Neural progenitor cell (in vitro differentiated cells): Measurements from ENCODE around the gene LRRC17. TPM values are rescaled to one million over a fixed set of nuclear protein-coding genes. Genes with fewer than 3 reads are reported as not detected.

ENCODE experiments used
- DNase-seq: peaks from one replicate; pipeline ENCODE4 v3.0.0-alpha.2; 2016; ENCODE audit warnings: low spot score
- H2AFZ ChIP-seq: fragments of 200-600 bp; sonication (generic); replicated peaks from 2 replicates; pipeline ENCODE4 v1.6.1; 2016; ENCODE audit warnings: antibody characterized with exemption
- H3F3A ChIP-seq: fragments of 200-600 bp; sonication (generic); 2 replicates; pipeline ENCODE4 v1.6.1; 2016; ENCODE audit warnings: antibody characterized with exemption, low read depth
- H3K27ac ChIP-seq: fragments of 200-600 bp; sonication (generic); 2 replicates; pipeline ENCODE4 v1.5.1; 2016; ENCODE audit warnings: mild to moderate bottlenecking
- H3K27me3 ChIP-seq: fragments of 200-600 bp; sonication (generic); 2 replicates; pipeline ENCODE4 v1.6.1; 2016; ENCODE audit warnings: mild to moderate bottlenecking, moderate library complexity
- H3K36me3 ChIP-seq: fragments of 200-600 bp; sonication (generic); 2 replicates; pipeline ENCODE4 v1.5.1; 2016
- H3K4me1 ChIP-seq: fragments of 200-600 bp; sonication (generic); 2 replicates; pipeline ENCODE4 v1.6.1; 2016; ENCODE audit warnings: mixed run types
- H3K4me2 ChIP-seq: fragments of 200-600 bp; sonication (generic); 2 replicates; pipeline ENCODE4 v1.6.1; 2016
- H3K4me3 ChIP-seq: fragments of 200-600 bp; sonication (generic); 2 replicates; pipeline ENCODE4 v1.5.1; 2016
- H3K79me2 ChIP-seq: fragments of 200-600 bp; sonication (generic); 2 replicates; pipeline ENCODE4 v1.6.1; 2016; ENCODE audit warnings: low read depth
- H3K9ac ChIP-seq: fragments of 200-600 bp; sonication (generic); 2 replicates; pipeline ENCODE4 v1.6.1; 2016
- H3K9me3 ChIP-seq: fragments of 200-600 bp; sonication (generic); 2 replicates; pipeline ENCODE4 v1.5.1; 2016; ENCODE audit warnings: low read depth
- H4K20me1 ChIP-seq: fragments of 200-600 bp; sonication (generic); 2 replicates; pipeline ENCODE4 v1.6.1; 2016; ENCODE audit warnings: low read depth
- H3K27ac Mint-ChIP-seq: 3 replicates; pipeline ENCODE4 v1.8.0; 2021; ENCODE audit warnings: mixed read lengths
- H3K27me3 Mint-ChIP-seq: 2 replicates; pipeline ENCODE4 v1.8.0; 2022; ENCODE audit warnings: low read depth, mild to moderate bottlenecking, inconsistent platforms, moderate library complexity, mixed read lengths; ENCODE audit not compliant: insufficient read depth
- H3K36me3 Mint-ChIP-seq: 3 replicates; pipeline ENCODE4 v1.8.0; 2021; ENCODE audit warnings: mixed read lengths
- H3K4me1 Mint-ChIP-seq: 3 replicates; pipeline ENCODE4 v1.8.0; 2021; ENCODE audit warnings: mixed read lengths
- H3K4me3 Mint-ChIP-seq: 3 replicates; pipeline ENCODE4 v1.8.0; 2021; ENCODE audit warnings: mild to moderate bottlenecking, moderate library complexity, mixed read lengths
- H3K9me3 Mint-ChIP-seq: 3 replicates; pipeline ENCODE4 v1.8.0; 2020; ENCODE audit warnings: mixed read lengths
- CTCF ChIP-seq: fragments of 200-600 bp; sonication (generic); IDR thresholded peaks from 2 replicates; pipeline ENCODE4 v1.5.1; 2017; ENCODE audit warnings: antibody characterized with exemption, mild to moderate bottlenecking
- EZH2 ChIP-seq: fragments of 200-600 bp; sonication (generic); IDR thresholded peaks from 2 replicates; pipeline ENCODE4 v1.6.1; 2017; ENCODE audit warnings: antibody characterized with exemption, mild to moderate bottlenecking, moderate library complexity
- EZH2phosphoT487 ChIP-seq: fragments of 200-600 bp; sonication (generic); IDR thresholded peaks from 2 replicates; pipeline ENCODE4 v1.6.1; 2017; ENCODE audit warnings: antibody characterized with exemption
- total RNA-seq: library from RNA; depleted of rRNA; stranded (reverse); fragments of >200 nt; gene quantifications from 2 replicates; pipeline ENCODE4 v1.2.3, GENCODE V29; 2015; ENCODE audit warnings: low replicate concordance

LRRC17 gene
- total RNA-seq, 1 donor from 2014 or later = 4.6 TPM

GRCh38 chr7:102935450-102936115 lies 22.8 kb downstream of the LRRC17 start:
- Mint-ChIP-seq H3K27me3 (no peaks in the 10 kb centered on the region), H3K4me1 (peaks cover 22% of the 10 kb centered on the region), H3K36me3 (peaks cover 2% of the 10 kb centered on the region), H3K9me3 (no peaks in the 10 kb centered on the region), H3K4me3 (no peak overlapping the region), H3K27ac (no peak overlapping the region)
- Histone ChIP-seq H3K4me2 (no peak overlapping the region), H3K27me3 (no peaks in the 10 kb centered on the region), H3K79me2 (no peaks in the 10 kb centered on the region), H3K9me3 (no peaks in the 10 kb centered on the region), H3K4me3 (no peak overlapping the region), H3K9ac (no peak overlapping the region), H2AFZ (no peak overlapping the region), H3F3A (peaks cover 38% of the 10 kb centered on the region), H3K27ac (no peak overlapping the region), H4K20me1 (no peaks in the 10 kb centered on the region), H3K36me3 (no peaks in the 10 kb centered on the region), H3K4me1 (peaks cover 32% of the 10 kb centered on the region)
- TF ChIP-seq EZH2phosphoT487 (no peak), CTCF (no peak), EZH2 (no peak)
- DNase-seq = no peak

- TF ChIP-seq EZH2phosphoT487 (no peak), CTCF (no peak), EZH2 (no peak)
- no peak overlapping the region for H3K4me3 ChIP-seq
- H3K27ac Mint-ChIP-seq = no peak overlapping the region
- H3K79me2 ChIP-seq = no peaks in the 10 kb centered on the region
- peaks cover 23% of the 10 kb centered on the region for H3F3A ChIP-seq
- H3K36me3 Mint-ChIP-seq = peaks cover 5% of the 10 kb centered on the region
- H3K4me2 ChIP-seq = no peak overlapping the region
- H3K36me3 ChIP-seq = no peaks in the 10 kb centered on the region
- H2AFZ ChIP-seq = no peak overlapping the region
- H3K4me3 Mint-ChIP-seq = no peak overlapping the region
- H3K27me3 ChIP-seq = no peaks in the 10 kb centered on the region
- H4K20me1 ChIP-seq = no peaks in the 10 kb centered on the region
- H3K4me1 ChIP-seq = peaks cover 48% of the 10 kb centered on the region
- DNase-seq = no peak
- no peak overlapping the region for H3K27ac ChIP-seq
- H3K9me3 Mint-ChIP-seq = no peaks in the 10 kb centered on the region
- no peak overlapping the region for H3K9ac ChIP-seq
- H3K4me1 Mint-ChIP-seq = peaks cover 18% of the 10 kb centered on the region
- H3K9me3 ChIP-seq = no peaks in the 10 kb centered on the region
- H3K27me3 Mint-ChIP-seq = no peaks in the 10 kb centered on the region
These were observed 25.9 kb downstream of the LRRC17 start for GRCh38 chr7:102938679-102939078.

- Histone ChIP-seq H3K4me1 (peaks cover 43% of the 10 kb centered on the region), H3F3A (peaks cover 4% of the 10 kb centered on the region), H3K36me3 (no peaks in the 10 kb centered on the region), H2AFZ (peak overlapping the region; percentile 93), H3K9me3 (no peaks in the 10 kb centered on the region), H3K27ac (peak overlapping the region; percentile 43), H3K9ac (no peak overlapping the region), H3K4me2 (peak overlapping the region; percentile 31), H3K79me2 (no peaks in the 10 kb centered on the region), H4K20me1 (no peaks in the 10 kb centered on the region), H3K27me3 (no peaks in the 10 kb centered on the region), H3K4me3 (no peak overlapping the region)
- TF ChIP-seq EZH2 = no peak
- TF ChIP-seq CTCF = no peak
- TF ChIP-seq EZH2phosphoT487 = no peak
- Mint-ChIP-seq H3K27me3 (no peaks in the 10 kb centered on the region), H3K27ac (no peak overlapping the region), H3K36me3 (peaks cover 3% of the 10 kb centered on the region), H3K4me3 (no peak overlapping the region), H3K4me1 (peaks cover 5% of the 10 kb centered on the region), H3K9me3 (no peaks in the 10 kb centered on the region)
- no peak for DNase-seq
These were observed 29.5 kb downstream of the LRRC17 start for GRCh38 chr7:102942181-102942866.
